GM21737 (cell line): ENCODE measurements around the gene ZNF774.
"Not testable (repeated sequence)": the region's sequence is repeated elsewhere in the genome, so short reads cannot be mapped to it uniquely, and the experiment has no call there.

Experiments
- ATAC-seq: cut with Tn5 transposase; IDR thresholded peaks from one replicate; pipeline ENCODE4 v1.9.1; 2021; ENCODE audit warnings: mild to moderate bottlenecking, moderate library complexity; ENCODE audit not compliant: unreplicated experiment

The ZNF774 gene

GRCh38 chr15:90344662-90345061 lies 7.4 kb upstream of the ZNF774 start:
- ATAC-seq, result no peak

DNA sequence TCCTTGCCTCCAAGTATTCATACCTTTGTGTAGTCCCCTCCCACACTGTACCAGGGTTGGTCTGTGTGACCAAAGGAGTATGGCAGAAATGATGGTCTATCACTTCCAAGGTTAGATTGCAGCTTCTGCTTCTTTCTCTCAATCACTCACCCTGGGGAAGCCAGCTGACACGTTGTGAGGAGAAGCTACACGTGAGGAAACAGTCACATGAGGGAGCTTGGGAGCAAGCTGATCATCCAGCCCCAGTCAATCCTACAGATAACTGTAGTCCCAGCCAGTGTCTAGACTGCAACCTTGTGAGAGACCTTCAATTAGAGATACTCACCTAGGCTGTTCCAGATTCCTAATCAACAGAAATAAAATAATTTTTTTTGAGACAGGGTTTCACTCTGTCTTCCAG lies 6.2 kb upstream of the ZNF774 start:
- no peak for ATAC-seq

GRCh38 chr15:90347431-90348065 lies 4.5 kb upstream of the ZNF774 start:
- ATAC-seq, result not testable (repeated sequence)

GRCh38 chr15:90348456-90348855 lies 3.6 kb upstream of the ZNF774 start:
- ATAC-seq, result no peak

DNA sequence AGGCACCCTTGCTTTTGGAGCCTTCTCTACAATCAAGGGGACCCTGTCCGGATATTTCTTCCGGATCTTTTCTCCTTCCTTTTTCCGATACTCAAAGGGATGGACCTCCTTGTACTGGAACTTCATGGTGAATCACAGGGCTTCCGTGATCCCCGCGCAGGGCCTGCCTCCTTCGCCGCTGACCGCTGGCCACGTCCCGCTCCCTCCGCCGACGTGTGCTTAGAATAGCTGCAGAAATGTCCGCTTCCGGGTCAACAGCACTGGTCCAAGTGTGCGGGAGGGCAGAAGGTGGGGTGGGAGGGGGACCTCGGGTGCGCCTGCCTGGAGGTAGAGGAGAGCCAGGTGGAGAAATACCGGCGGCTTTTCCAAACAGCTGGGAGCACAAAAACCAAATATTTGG lies 3.0 kb upstream of the ZNF774 start:
- ATAC-seq, result no peak

DNA sequence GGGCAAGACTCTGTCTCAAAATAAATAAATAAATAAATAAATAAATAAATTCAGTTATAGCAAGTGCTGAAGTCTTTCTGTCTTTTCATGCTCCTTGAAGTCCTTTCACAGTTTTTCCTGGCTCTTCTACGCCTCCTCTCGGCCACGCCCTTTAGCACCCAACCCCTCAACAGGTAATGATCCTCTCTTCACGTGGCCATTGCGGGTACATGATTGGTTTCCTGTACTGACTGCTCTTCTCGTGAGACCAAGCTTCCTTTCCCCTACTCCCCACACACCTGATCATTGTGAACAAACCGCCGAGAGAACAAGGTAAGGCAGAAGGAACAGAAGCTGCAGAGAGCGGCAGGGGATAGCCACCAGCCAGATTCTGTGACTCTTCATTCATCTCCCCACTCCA lies 2.3 kb upstream of the ZNF774 start:
- ATAC-seq, result no peak

- no peak for ATAC-seq
Measured at GRCh38 chr15:90351479-90352106, 491 bp upstream of the ZNF774 start.

GRCh38 chr15:90354986-90355385 lies 2.9 kb downstream of the ZNF774 start:
- ATAC-seq, result no peak

GRCh38 chr15:90358124-90359033 lies 6.3 kb downstream of the ZNF774 start:
- no peak for ATAC-seq

DNA sequence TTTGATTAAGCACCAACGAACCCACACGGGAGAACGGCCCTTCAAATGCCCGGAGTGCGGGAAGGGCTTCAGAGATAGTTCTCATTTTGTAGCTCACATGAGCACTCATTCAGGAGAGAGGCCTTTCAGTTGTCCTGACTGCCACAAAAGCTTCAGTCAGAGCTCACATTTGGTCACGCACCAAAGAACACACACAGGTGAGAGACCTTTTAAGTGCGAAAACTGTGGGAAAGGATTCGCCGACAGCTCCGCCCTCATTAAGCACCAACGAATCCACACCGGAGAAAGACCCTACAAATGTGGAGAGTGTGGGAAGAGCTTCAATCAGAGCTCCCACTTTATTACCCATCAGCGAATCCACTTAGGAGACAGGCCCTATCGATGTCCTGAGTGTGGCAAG lies 8.7 kb downstream of the ZNF774 start:
- no peak for ATAC-seq

- no peak for ATAC-seq
Measured at GRCh38 chr15:90362936-90363212, 10.8 kb downstream of the ZNF774 start.

DNA sequence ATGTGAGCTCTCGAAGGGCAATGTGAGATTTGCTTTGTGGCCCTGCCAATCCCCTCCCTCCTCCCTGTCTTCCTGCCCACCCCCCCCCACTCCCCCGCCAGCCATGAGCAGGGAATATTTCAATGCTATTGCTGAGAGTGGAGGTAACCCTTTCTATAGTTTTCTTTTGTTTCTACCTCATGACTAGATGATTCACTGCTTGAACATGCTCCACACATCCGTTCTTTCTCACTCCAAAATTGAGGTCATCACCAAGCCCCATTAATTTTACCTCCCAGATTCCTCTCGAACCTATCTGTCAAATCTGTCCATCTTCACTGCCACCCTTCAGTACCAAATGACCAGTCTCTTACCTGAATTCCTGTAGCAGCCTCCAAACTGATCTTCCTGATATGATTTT lies 12.2 kb downstream of the ZNF774 start:
- no peak for ATAC-seq

DNA sequence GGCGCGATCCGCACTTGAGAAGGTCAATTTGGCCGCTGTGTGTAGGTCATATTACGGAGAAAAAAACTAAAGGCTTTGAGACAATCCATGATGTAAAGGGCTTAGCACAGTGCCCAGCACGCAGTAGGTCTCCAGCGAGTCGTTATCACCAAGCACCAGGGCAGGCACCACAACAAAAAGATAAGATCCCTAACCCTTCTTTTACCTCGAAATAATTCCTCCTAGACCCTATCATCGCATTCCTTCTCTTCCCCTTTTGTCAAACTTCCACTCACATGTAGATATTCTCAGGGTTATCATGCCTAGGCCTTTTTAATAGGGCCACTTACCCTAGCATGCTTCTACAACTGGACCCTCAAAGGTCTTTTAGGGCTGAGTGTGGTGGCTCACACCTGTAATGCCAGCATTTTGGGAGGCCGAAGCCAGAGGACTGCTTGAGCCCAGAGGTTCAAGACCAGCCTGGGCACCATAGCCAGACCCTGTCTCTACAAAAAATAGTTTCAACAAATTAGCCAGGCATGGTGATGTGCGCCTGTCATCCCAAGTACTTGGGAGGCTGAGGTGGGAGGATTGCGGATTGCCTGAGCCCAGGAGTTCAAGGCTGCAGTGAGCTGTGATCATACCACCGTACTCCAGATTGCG lies 13.5 kb downstream of the ZNF774 start:
- no peak for ATAC-seq

DNA sequence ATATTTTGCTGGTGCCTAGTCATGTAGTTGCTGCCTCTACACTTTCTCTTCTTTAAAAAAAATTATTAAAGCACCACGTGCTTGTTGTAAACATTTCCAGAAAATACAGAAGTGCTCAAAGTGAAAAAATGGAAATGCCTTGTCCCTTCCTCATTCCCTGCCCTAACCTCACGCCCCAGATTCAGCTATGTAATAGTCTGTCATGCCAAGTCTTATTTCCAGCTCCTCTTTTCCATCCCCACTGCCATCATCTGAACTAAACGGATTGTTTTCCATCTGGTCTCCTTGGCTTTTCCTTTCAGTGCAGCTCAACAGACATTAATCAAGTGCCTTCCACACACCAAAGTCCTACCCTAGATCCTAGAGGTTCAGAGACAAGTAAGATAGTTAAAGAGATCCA lies 15.5 kb downstream of the ZNF774 start:
- ATAC-seq, result no peak

DNA sequence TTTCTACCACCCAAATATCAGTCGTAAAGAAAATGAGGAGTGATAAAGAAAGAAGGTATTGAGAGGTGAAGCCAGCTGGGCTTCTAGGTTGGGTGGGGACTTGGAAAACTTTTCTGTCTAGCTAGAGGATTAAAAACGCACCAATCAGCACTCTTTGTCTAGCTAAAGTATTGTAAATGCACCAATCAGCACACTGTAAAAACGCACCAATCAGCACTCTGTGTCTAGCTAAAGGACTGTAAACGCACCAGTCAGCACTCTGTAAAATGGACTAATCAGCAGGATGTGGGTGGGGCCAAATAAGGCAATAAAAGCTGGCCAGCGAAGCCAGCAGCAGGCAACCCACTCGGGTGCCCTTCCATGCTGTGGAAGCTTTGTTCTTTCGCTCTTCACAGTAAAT lies 23.0 kb downstream of the ZNF774 start:
- ATAC-seq, result no peak

DNA sequence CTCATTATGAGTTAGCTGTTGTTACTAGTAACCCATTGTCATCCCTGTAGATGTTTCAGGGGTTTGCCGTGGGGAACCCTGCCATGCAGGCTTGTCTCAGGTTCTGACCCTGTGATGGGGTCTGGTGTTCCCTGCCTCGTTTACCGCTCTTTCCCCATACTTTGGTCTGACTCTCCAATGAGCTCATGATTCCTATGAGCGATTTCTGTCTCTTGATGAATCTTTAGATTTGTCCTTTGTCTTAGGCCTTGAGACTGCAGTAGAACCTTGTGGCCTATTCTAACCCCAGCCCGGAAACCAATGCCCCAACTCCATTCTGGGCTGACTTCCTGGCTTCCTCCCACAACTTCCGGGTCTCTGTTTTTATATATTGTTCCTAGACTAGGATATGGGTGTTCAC lies 24.7 kb downstream of the ZNF774 start:
- ATAC-seq, result no peak

DNA sequence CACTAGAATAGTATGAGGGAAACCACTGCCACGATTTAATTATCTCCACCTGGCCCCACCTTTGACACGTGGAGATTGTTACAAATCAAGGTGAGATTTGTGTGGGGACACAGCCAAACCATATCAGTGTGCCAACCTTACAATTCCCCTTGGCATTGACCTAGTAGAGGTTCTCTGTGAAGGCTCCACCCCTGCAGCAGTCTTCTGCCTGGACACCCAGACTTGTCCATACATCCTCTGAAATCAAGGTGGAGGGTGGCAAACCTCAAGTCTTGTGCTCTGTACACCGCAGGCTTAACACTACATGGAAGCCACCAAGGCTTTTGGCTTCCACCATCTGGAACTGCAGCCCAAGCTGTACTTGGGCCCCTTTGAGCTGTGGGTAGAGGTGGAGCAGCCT lies 27.2 kb downstream of the ZNF774 start:
- ATAC-seq, result no peak

- no peak for ATAC-seq
Measured at GRCh38 chr15:90381515-90381914, 29.4 kb downstream of the ZNF774 start.

- ATAC-seq, result no peak
Measured at GRCh38 chr15:90382320-90382719, 30.2 kb downstream of the ZNF774 start.

- no peak for ATAC-seq
Measured at GRCh38 chr15:90386221-90386620, 34.1 kb downstream of the ZNF774 start.

DNA sequence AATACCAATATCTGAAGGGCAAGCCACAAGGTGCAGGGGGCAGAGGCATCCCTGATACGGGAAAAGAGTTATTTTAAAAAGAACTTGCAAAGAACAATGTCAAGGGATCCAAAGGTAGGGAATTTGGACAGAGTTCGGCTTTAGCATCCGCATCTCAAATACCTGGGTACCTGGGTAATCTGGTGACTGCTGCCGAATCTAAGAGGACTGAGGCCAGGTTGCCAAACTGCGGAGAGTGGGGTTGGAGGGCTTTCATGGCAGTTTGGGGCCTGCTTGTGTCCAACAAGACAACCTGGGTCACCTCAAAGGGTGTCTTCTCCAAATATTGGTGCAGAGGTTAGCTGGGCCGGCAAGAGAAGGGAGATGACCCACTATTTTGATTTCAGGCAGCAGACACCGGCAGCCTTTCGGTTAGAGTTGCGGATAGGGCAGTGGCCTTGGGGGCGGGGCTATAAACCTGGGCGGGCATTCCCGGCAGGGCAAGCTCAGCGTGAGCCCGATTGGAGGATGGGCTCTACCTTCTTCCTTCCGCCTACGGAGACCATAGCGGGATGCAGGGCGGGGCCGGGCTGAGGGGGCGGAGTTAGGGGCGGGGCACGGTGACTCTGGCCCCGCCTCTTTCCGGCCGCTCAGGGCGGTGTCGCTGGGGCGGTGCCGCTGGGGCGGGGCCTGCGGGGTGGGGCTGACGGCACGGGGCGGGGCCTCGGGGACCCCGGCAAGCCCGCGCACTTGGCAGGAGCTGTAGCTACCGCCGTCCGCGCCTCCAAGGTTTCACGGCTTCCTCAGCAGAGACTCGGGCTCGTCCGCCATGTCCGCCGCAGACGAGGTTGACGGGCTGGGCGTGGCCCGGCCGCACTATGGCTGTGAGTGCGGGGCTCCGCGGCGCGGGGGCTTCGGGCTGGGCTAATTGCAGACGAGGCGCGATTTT lies 35.7 kb downstream of the ZNF774 start, which contains the start of gene IQGAP1:
IQGAP1 (plus strand) TSS at position 709 of the 928 bp plus-strand sequence; CDS start at position 809, 100 bp downstream.
- peak; percentile 93 for ATAC-seq
